Neural cell (in vitro differentiated cells): ENCODE data around the gene CHP1. TPM values are rescaled to one million over a fixed set of nuclear protein-coding genes. Genes with fewer than 3 reads are reported as not detected.

Source experiments
- H2AFZ ChIP-seq: fragments of 200-600, 300-800 bp; sonication (generic), shearing (Covaris generic); 2 replicates; pipeline ENCODE4 v1.6.0; 2014; ENCODE audit warnings: low read depth, mild to moderate bottlenecking, antibody characterized with exemption, low read length, moderate library complexity
- H3F3A ChIP-seq: fragments of 200-600 bp; shearing (Covaris generic); 2 replicates; pipeline ENCODE4 v1.6.1; 2016; ENCODE audit warnings: mild to moderate bottlenecking, moderate library complexity, mixed read lengths, antibody characterized with exemption, low read length; ENCODE audit not compliant: insufficient read depth, poor library complexity, severe bottlenecking
- H3K27ac ChIP-seq: fragments of 200-600, 300-800 bp; sonication (generic), shearing (Covaris generic); 2 replicates; pipeline ENCODE4 v1.5.1; 2014; ENCODE audit warnings: mild to moderate bottlenecking, low read length, moderate library complexity
- H3K27me3 ChIP-seq: fragments of 300-800, 200-600 bp; sonication (generic), shearing (Covaris generic); 2 replicates; pipeline ENCODE4 v1.6.0; 2014; ENCODE audit warnings: mild to moderate bottlenecking, low read depth, low read length, moderate library complexity; ENCODE audit not compliant: insufficient read depth
- H3K36me3 ChIP-seq: fragments of 300-800, 200-600 bp; sonication (generic), shearing (Covaris generic); 2 replicates; pipeline ENCODE4 v1.5.1; 2014; ENCODE audit warnings: mild to moderate bottlenecking, antibody characterized with exemption, low read length, moderate library complexity; ENCODE audit not compliant: insufficient read depth
- H3K4me2 ChIP-seq: fragments of 300-800, 200-600 bp; sonication (generic), shearing (Covaris generic); 2 replicates; pipeline ENCODE4 v1.6.0; 2014; ENCODE audit warnings: mild to moderate bottlenecking, low read length
- H3K4me3 ChIP-seq: fragments of 300-800, 200-600 bp; sonication (generic), shearing (Covaris generic); 2 replicates; pipeline ENCODE4 v1.5.1; 2014; ENCODE audit warnings: mild to moderate bottlenecking, low read length, moderate library complexity
- H3K79me2 ChIP-seq: fragments of 200-600 bp; shearing (Covaris generic); replicated peaks from 2 replicates; pipeline ENCODE4 v1.6.0; 2014; ENCODE audit warnings: mild to moderate bottlenecking, low read length, moderate library complexity; ENCODE audit not compliant: insufficient read depth
- H3K9ac ChIP-seq: fragments of 300-800, 200-600 bp; sonication (generic), shearing (Covaris generic); 2 replicates; pipeline ENCODE4 v1.6.1; 2016; ENCODE audit warnings: mild to moderate bottlenecking, low read length, mixed read lengths
- H3K9me2 ChIP-seq: fragments of 200-600 bp; shearing (Covaris generic); 2 replicates; pipeline ENCODE4 v1.6.1; 2016; ENCODE audit warnings: mild to moderate bottlenecking, low read length, mixed read lengths; ENCODE audit not compliant: insufficient read depth
- H3K9me3 ChIP-seq: fragments of 200-600, 300-800 bp; sonication (generic), shearing (Covaris generic); 2 replicates; pipeline ENCODE4 v1.6.1; 2016; ENCODE audit warnings: mild to moderate bottlenecking, mixed run types, low read length, moderate library complexity, mixed read lengths
- H4K20me1 ChIP-seq: fragments of 200-600 bp; shearing (Covaris generic); 2 replicates; pipeline ENCODE4 v1.6.1; 2016; ENCODE audit warnings: mild to moderate bottlenecking, mixed run types; ENCODE audit not compliant: insufficient read depth
- CTCF ChIP-seq: fragments of 450-650 bp; IDR thresholded peaks from 2 replicates; pipeline ENCODE4 v1.5.1; 2014; ENCODE audit warnings: antibody characterized with exemption, mild to moderate bottlenecking, moderate library complexity; ENCODE audit not compliant: poor library complexity, severe bottlenecking
- EP300 ChIP-seq: fragments of 450-650 bp; conservative IDR thresholded peaks from 2 replicates; pipeline ENCODE4 v1.6.1; 2014; ENCODE audit warnings: antibody characterized with exemption, mild to moderate bottlenecking, moderate library complexity; ENCODE audit not compliant: poor library complexity, severe bottlenecking
- EZH2 ChIP-seq: fragments of 200-600, 300-800 bp; shearing (Covaris generic), sonication (generic); IDR thresholded peaks from 2 replicates; pipeline ENCODE4 v1.6.1; 2014; ENCODE audit warnings: antibody characterized with exemption, low read length, borderline replicate concordance, mild to moderate bottlenecking; ENCODE audit not compliant: insufficient read depth, poor library complexity, severe bottlenecking
- MXI1 ChIP-seq: fragments of 450-650 bp; conservative IDR thresholded peaks from 2 replicates; pipeline ENCODE4 v1.6.1; 2014; ENCODE audit warnings: antibody characterized with exemption, mild to moderate bottlenecking; ENCODE audit not compliant: poor library complexity, severe bottlenecking
- POLR2AphosphoS5 ChIP-seq: IDR thresholded peaks from 2 replicates; pipeline ENCODE4 v1.6.1; 2012
- RAD21 ChIP-seq: fragments of 450-650 bp; conservative IDR thresholded peaks from 2 replicates; pipeline ENCODE4 v1.6.1; 2014; ENCODE audit warnings: antibody characterized with exemption, mild to moderate bottlenecking, moderate library complexity
- REST ChIP-seq: IDR thresholded peaks from 2 replicates; pipeline ENCODE4 v1.6.1; 2012; ENCODE audit warnings: borderline replicate concordance
- SMC3 ChIP-seq: fragments of 450-650 bp; conservative IDR thresholded peaks from 2 replicates; pipeline ENCODE4 v1.6.1; 2014; ENCODE audit warnings: antibody characterized with exemption, mild to moderate bottlenecking, moderate library complexity; ENCODE audit not compliant: poor library complexity
- TAF1 ChIP-seq: IDR thresholded peaks from 2 replicates; pipeline ENCODE4 v1.6.1; 2012; ENCODE audit warnings: low read depth
- polyA plus RNA-seq: library from polyadenylated mRNA; depleted of rRNA; stranded (reverse); fragments of >200 nt; gene quantifications from 2 replicates; pipeline ENCODE4 v1.2.3, GENCODE V29; 2014

CHP1 gene
- polyA plus RNA-seq, 1 donor from 2014 or later: 24.0 TPM

- H3F3A ChIP-seq: no peaks in the 10 kb centered on the region
- no peak for TF ChIP-seq RAD21
- TF ChIP-seq MXI1: no peak
- TF ChIP-seq SMC3: no peak
- no peak for TF ChIP-seq EZH2
- no peak for TF ChIP-seq EP300
- TF ChIP-seq POLR2AphosphoS5: no peak
- TF ChIP-seq CTCF: no peak
- TF ChIP-seq TAF1: no peak
- no peak for TF ChIP-seq REST
Observed at GRCh38 chr15:41323611-41324010, 92.5 kb downstream of the CHP1 start.

GRCh38 chr15:41331281-41331680 is 100.2 kb downstream of the CHP1 start:
- H3K36me3 ChIP-seq: no peaks in the 10 kb centered on the region
- H3K79me2 ChIP-seq: peaks cover 7% of the 10 kb centered on the region
- TF ChIP-seq TAF1 (no peak), SMC3 (no peak), RAD21 (no peak), EP300 (no peak)
- H3K9me2 ChIP-seq: no peaks in the 10 kb centered on the region
- no peaks in the 10 kb centered on the region for H4K20me1 ChIP-seq
- H3K27me3 ChIP-seq: no peaks in the 10 kb centered on the region
- no peak overlapping the region for H2AFZ ChIP-seq
- H3K9ac ChIP-seq: no peak overlapping the region
- H3F3A ChIP-seq: no peaks in the 10 kb centered on the region
- no peak overlapping the region for H3K27ac ChIP-seq
- peak overlapping the region; percentile 84 for H3K4me3 ChIP-seq
- H3K4me2 ChIP-seq: no peak overlapping the region
- H3K9me3 ChIP-seq: no peaks in the 10 kb centered on the region

More at GRCh38 chr15:41323611-41324010, 92.5 kb downstream of the CHP1 start:
- H3K9ac ChIP-seq: no peak overlapping the region
- no peaks in the 10 kb centered on the region for H3K27me3 ChIP-seq
- H2AFZ ChIP-seq: no peak overlapping the region
- H3K9me2 ChIP-seq: no peaks in the 10 kb centered on the region
- H3K36me3 ChIP-seq: no peaks in the 10 kb centered on the region
- H3K27ac ChIP-seq: no peak overlapping the region
- no peaks in the 10 kb centered on the region for H3K9me3 ChIP-seq
- H4K20me1 ChIP-seq: no peaks in the 10 kb centered on the region
- no peak overlapping the region for H3K4me3 ChIP-seq
- H3K4me2 ChIP-seq: no peak overlapping the region
- H3K79me2 ChIP-seq: no peaks in the 10 kb centered on the region

Other genes with a start within 250 kb of the CHP1 start
- gene INO80, start 115.0 kb upstream of the CHP1 start, polyA plus RNA-seq: 8.4 and 9.5 TPM in 2 replicates
- 0.40 TPM in 1 of 2 replicates, not detected in the other for gene EXD1, start 511 bp upstream of the CHP1 start, polyA plus RNA-seq
- gene OIP5, start 101.3 kb downstream of the CHP1 start, polyA plus RNA-seq: 0.92 and 1.7 TPM in 2 replicates
- gene NUSAP1, start 101.6 kb downstream of the CHP1 start, polyA plus RNA-seq: 8.6 and 13.6 TPM in 2 replicates
- 30.1 and 37.3 TPM in 2 replicates for gene NDUFAF1, start 171.2 kb downstream of the CHP1 start, polyA plus RNA-seq
- gene RTF1, start 185.8 kb downstream of the CHP1 start, polyA plus RNA-seq: 77.9 and 84.1 TPM in 2 replicates